GM21619 (cell line): Measurements from ENCODE around the gene RHBG.
"Not testable (repeated sequence)": the region's sequence is repeated elsewhere in the genome, so short reads cannot be mapped to it uniquely, and the experiment has no call there.

Experiments used
- ATAC-seq: cut with Tn5 transposase; IDR thresholded peaks from one replicate; pipeline ENCODE4 v1.9.1; 2021; ENCODE audit not compliant: unreplicated experiment

RHBG gene

GRCh38 chr1:156359973-156360372 lies 9.0 kb upstream of the RHBG start:
- no peak for ATAC-seq

GRCh38 chr1:156360534-156360933 lies 8.5 kb upstream of the RHBG start:
- no peak for ATAC-seq

GRCh38 chr1:156365754-156366153 lies 3.3 kb upstream of the RHBG start:
- no peak for ATAC-seq

GRCh38 chr1:156366378-156367166 lies 2.4 kb upstream of the RHBG start:
- ATAC-seq, result no peak

GRCh38 chr1:156367383-156368156 lies 1.4 kb upstream of the RHBG start:
- ATAC-seq, result no peak

GRCh38 chr1:156368157-156368658 lies 803 bp upstream of the RHBG start:
- no peak for ATAC-seq

- ATAC-seq, result not testable (repeated sequence)
These were observed 775 bp downstream of the RHBG start for GRCh38 chr1:156369685-156370286.

GRCh38 chr1:156371553-156372264 lies 2.7 kb downstream of the RHBG start:
- ATAC-seq, result no peak

- no peak for ATAC-seq
These were observed 3.2 kb downstream of the RHBG start for GRCh38 chr1:156372265-156372586.

GRCh38 chr1:156372876-156373275 lies 3.9 kb downstream of the RHBG start:
- ATAC-seq, result no peak

- ATAC-seq, result no peak
These were observed 4.5 kb downstream of the RHBG start for GRCh38 chr1:156373546-156373945.

- no peak for ATAC-seq
These were observed 7.1 kb downstream of the RHBG start for GRCh38 chr1:156376146-156376545.

GRCh38 chr1:156376958-156377919 lies 8.2 kb downstream of the RHBG start:
- no peak for ATAC-seq

- no peak for ATAC-seq
These were observed 9.5 kb downstream of the RHBG start for GRCh38 chr1:156378557-156378956.

GRCh38 chr1:156379420-156380165 lies 10.6 kb downstream of the RHBG start:
- no peak for ATAC-seq

GRCh38 chr1:156382561-156382960 lies 13.6 kb downstream of the RHBG start:
- ATAC-seq, result no peak

- ATAC-seq, result peak; percentile 72
These were observed 14.0 kb downstream of the RHBG start for GRCh38 chr1:156383023-156383422.

GRCh38 chr1:156384007-156384406 lies 15.0 kb downstream of the RHBG start:
- ATAC-seq, result no peak

GRCh38 chr1:156384658-156385057 lies 15.6 kb downstream of the RHBG start:
- ATAC-seq, result no peak
